ENCODE data around the gene PRKCA. TPM values are rescaled to one million over a fixed set of nuclear protein-coding genes. Genes with fewer than 3 reads are reported as not detected.

The PRKCA gene
- total and polyA plus RNA-seq, 2 of the 13 experiments (the other 11 are each of a cell fraction or from before 2014, with no cell fraction given), result 18.5 to 21.5 TPM

DNA sequence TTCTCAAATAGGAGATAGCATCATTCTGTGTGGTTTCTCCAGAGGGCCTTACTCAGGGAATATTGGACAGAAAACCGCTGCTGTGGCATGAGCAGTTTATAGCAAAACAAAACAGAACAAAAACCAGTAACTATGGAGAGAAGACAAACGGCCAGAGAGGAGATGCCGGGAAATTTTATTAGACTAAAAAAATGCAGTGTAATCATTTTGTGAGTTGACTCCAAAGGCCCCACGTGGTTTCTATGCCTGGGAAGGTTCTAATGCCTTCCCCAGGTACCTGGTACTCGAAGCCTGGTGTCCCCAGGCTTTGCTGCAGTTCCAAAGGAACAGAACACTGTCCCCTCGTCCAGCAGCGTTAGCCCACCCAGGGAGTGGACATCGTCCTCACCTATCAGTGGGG lies 519.6 kb downstream of the PRKCA start (continued):
- TF ChIP-seq, protein P1, sequence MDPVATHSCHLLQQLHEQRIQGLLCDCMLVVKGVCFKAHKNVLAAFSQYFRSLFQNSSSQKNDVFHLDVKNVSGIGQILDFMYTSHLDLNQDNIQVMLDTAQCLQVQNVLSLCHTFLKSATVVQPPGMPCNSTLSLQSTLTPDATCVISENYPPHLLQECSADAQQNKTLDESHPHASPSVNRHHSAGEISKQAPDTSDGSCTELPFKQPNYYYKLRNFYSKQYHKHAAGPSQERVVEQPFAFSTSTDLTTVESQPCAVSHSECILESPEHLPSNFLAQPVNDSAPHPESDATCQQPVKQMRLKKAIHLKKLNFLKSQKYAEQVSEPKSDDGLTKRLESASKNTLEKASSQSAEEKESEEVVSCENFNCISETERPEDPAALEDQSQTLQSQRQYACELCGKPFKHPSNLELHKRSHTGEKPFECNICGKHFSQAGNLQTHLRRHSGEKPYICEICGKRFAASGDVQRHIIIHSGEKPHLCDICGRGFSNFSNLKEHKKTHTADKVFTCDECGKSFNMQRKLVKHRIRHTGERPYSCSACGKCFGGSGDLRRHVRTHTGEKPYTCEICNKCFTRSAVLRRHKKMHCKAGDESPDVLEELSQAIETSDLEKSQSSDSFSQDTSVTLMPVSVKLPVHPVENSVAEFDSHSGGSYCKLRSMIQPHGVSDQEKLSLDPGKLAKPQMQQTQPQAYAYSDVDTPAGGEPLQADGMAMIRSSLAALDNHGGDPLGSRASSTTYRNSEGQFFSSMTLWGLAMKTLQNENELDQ (CRISPR knock-in tag; IDR thresholded peaks at IDR 0.05; ENCODE audit: borderline replicate concordance), result no peak
- no peak for TF ChIP-seq ZNF570 (CRISPR knock-in tag; IDR thresholded peaks at IDR 0.05; ENCODE audit: borderline replicate concordance)

GRCh38 chr17:66826856-66827255 lies 524.4 kb downstream of the PRKCA start:
- Histone ChIP-seq H3K27me3 (ENCODE audit: control insufficient read depth in 1 of 2, insufficient read depth in 2 of 2, low read length in 2 of 2) (peaks cover 0 to 26% of the 10 kb centered on the region in 2 experiments; a peak in 3 of 5 replicates), H2AFZ (ENCODE audit: low read length) (no peak overlapping the region), H3K4me3 (replicated peaks in 1 of 3; ENCODE audit: insufficient read depth in 1 of 3, low read depth in 2 of 3, low read length in 3 of 3) (no peak overlapping the region), H3K4me1 (ENCODE audit: insufficient read depth, low read length) (no peaks in the 10 kb centered on the region), H3K4me2 (ENCODE audit: low read depth, low read length) (no peak overlapping the region), H3K36me3 (replicated peaks in 1 of 2; ENCODE audit: control insufficient read depth in 1 of 2, insufficient read depth in 2 of 2, low read length in 2 of 2) (no peaks in the 10 kb centered on the region), H4K20me1 (ENCODE audit: insufficient read depth, low read length) (peaks cover 3% of the 10 kb centered on the region; the same call in 1 of the 2 replicates), H3K79me2 (ENCODE audit: insufficient read depth, low read length) (no peaks in the 10 kb centered on the region), H3K9me3 (ENCODE audit: low read length) (no peaks in the 10 kb centered on the region), H3K27ac (ENCODE audit: extremely low read length, insufficient read depth, low read length) (no peak overlapping the region), H3K9ac (ENCODE audit: insufficient read depth, low read depth, low read length) (no peak overlapping the region)
- TF ChIP-seq ZNF773 (CRISPR knock-in tag; IDR thresholded peaks at IDR 0.05; ENCODE audit: borderline replicate concordance) (no peak), GATA4 (IDR thresholded peaks at IDR 0.05; ENCODE audit: borderline replicate concordance, low read depth) (no peak), ZNF235 (CRISPR knock-in tag; IDR thresholded peaks at IDR 0.05; ENCODE audit: borderline replicate concordance) (no peak), HNRNPLL (IDR thresholded peaks at IDR 0.05; ENCODE audit: low read depth, low read length, poor library complexity, severe bottlenecking) (no peak), SP140L (CRISPR knock-in tag; IDR thresholded peaks at IDR 0.05; ENCODE audit: borderline replicate concordance) (no peak), PLRG1 (conservative IDR thresholded peaks at IDR 0.05) (no peak), LCORL (IDR thresholded peaks at IDR 0.05) (no peak), LCORL (CRISPR knock-in tag; IDR thresholded peaks at IDR 0.05) (no peak), NBN (conservative IDR thresholded peaks at IDR 0.05) (no peak)
- TF ChIP-seq, protein P1 (CRISPR knock-in tag; IDR thresholded peaks at IDR 0.05; ENCODE audit: borderline replicate concordance), result no peak
- TF ChIP-seq, protein P2, sequence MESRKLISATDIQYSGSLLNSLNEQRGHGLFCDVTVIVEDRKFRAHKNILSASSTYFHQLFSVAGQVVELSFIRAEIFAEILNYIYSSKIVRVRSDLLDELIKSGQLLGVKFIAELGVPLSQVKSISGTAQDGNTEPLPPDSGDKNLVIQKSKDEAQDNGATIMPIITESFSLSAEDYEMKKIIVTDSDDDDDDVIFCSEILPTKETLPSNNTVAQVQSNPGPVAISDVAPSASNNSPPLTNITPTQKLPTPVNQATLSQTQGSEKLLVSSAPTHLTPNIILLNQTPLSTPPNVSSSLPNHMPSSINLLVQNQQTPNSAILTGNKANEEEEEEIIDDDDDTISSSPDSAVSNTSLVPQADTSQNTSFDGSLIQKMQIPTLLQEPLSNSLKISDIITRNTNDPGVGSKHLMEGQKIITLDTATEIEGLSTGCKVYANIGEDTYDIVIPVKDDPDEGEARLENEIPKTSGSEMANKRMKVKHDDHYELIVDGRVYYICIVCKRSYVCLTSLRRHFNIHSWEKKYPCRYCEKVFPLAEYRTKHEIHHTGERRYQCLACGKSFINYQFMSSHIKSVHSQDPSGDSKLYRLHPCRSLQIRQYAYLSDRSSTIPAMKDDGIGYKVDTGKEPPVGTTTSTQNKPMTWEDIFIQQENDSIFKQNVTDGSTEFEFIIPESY (CRISPR knock-in tag; IDR thresholded peaks at IDR 0.05), result no peak
- intact Hi-C loops (cut with micrococcal nuclease; ENCODE audit: unreplicated experiment), result no loop called here
- ChIA-PET POLR2A (no interaction called here), CTCF (ENCODE audit: low intra/inter-chr PET ratio, low total read pairs) (no interaction called here)
- in situ Hi-C loops (cut with HindIII; ENCODE audit: extremely low pct_ligation_motif_present, low pct_unique_long_range_greater_than_20kb), result no loop called here
- FAIRE-seq (no peak), DNase-seq (ENCODE audit: low spot score) (no peak), ATAC-seq (no peak)
- BruUV-seq (replicated peaks), result no TSS peak
- 28% methylated on average over 6 of the region's 6 CpGs for WGBS (ENCODE audit: low lambda C conversion rate)

All from HepG2 (cell line).